DOHH2 (cell line): Measurements from ENCODE around the gene C5.
A peak's percentile ranks its signal among the peaks of the same experiment; 100 is the strongest.

Experiments
- H3F3A ChIP-seq: fragments of 200-600 bp; sonication (generic), shearing (Covaris generic); 2 replicates; pipeline ENCODE4 v1.6.0; 2016; ENCODE audit warnings: antibody characterized with exemption, mild to moderate bottlenecking; ENCODE audit not compliant: control insufficient read depth, insufficient read depth
- H3K27ac ChIP-seq: fragments of 200-600 bp; sonication (generic); 2 replicates; pipeline ENCODE4 v1.5.1; 2014; ENCODE audit warnings: low read depth, mild to moderate bottlenecking, low read length, moderate library complexity
- H3K27me3 ChIP-seq: fragments of 200-600 bp; sonication (generic); 2 replicates; pipeline ENCODE4 v1.6.1; 2014; ENCODE audit warnings: mild to moderate bottlenecking, low read length, mixed read lengths; ENCODE audit not compliant: control insufficient read depth
- H3K36me3 ChIP-seq: fragments of 200-600 bp; sonication (generic); 2 replicates; pipeline ENCODE4 v1.6.1; 2014; ENCODE audit warnings: mild to moderate bottlenecking, low read length, moderate library complexity, mixed read lengths; ENCODE audit not compliant: control insufficient read depth
- H3K4me1 ChIP-seq: fragments of 200-600 bp; sonication (generic); 2 replicates; pipeline ENCODE4 v1.6.1; 2014; ENCODE audit warnings: mild to moderate bottlenecking, low read length, mixed read lengths; ENCODE audit not compliant: control insufficient read depth
- H3K4me2 ChIP-seq: fragments of 200-600 bp; sonication (generic); 2 replicates; pipeline ENCODE4 v1.6.0; 2014; ENCODE audit warnings: mild to moderate bottlenecking, low read length, moderate library complexity
- H3K4me3 ChIP-seq: fragments of 200-600 bp; sonication (generic); 2 replicates; pipeline ENCODE4 v1.5.1; 2014; ENCODE audit warnings: mild to moderate bottlenecking, low read length, mixed read lengths
- H3K79me2 ChIP-seq: fragments of 200-600 bp; sonication (generic); 2 replicates; pipeline ENCODE4 v1.6.1; 2014; ENCODE audit warnings: mild to moderate bottlenecking, low read length, mixed read lengths; ENCODE audit not compliant: control insufficient read depth
- H3K9me2 ChIP-seq: fragments of 200-600 bp; sonication (generic); replicated peaks from 2 replicates; pipeline ENCODE4 v1.6.1; 2014; ENCODE audit warnings: mild to moderate bottlenecking, low read length, mixed read lengths; ENCODE audit not compliant: control insufficient read depth
- H3K9me3 ChIP-seq: fragments of 200-600 bp; sonication (generic); 2 replicates; pipeline ENCODE4 v1.6.1; 2014; ENCODE audit warnings: antibody characterized with exemption, low read length, mixed read lengths; ENCODE audit not compliant: control insufficient read depth, insufficient read depth
- H4K20me1 ChIP-seq: fragments of 200-600 bp; sonication (generic); 2 replicates; pipeline ENCODE4 v1.6.0; 2014; ENCODE audit warnings: low read depth, mild to moderate bottlenecking, antibody characterized with exemption, low read length, moderate library complexity; ENCODE audit not compliant: control insufficient read depth, insufficient read depth
- CTCF ChIP-seq: fragments of 200-600 bp; sonication (generic); IDR thresholded peaks from one replicate; pipeline ENCODE4 v1.5.1; 2014; ENCODE audit warnings: antibody characterized with exemption, mild to moderate bottlenecking, low read depth, low read length; ENCODE audit not compliant: poor library complexity, severe bottlenecking
- EZH2phosphoT487 ChIP-seq: fragments of 200-600 bp; sonication (generic); IDR thresholded peaks from 2 replicates; pipeline ENCODE4 v1.6.1; 2017; ENCODE audit warnings: borderline replicate concordance, mild to moderate bottlenecking, antibody characterized with exemption, low read length, moderate library complexity, mixed read lengths

The C5 gene

DNA sequence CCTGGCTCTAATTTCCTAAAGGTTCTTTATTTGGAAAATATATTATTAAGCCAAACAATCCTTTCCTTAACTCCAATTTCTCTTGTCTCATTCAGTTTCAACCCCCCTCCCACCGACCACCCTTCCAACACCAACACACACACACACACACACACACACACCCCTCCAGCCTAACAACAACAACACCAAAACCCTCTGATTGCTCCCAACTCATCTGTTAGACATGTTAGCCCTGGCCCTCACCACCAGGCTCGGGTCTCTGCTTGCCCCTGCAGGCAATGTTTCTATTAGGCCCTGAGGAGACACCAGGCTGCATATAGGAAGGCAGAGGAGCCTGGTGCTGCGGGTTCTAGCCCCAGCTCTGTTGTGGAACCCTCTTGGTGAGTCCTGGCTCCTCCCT is 105.1 kb downstream of the C5 start:
- no peak overlapping the region for H3K4me3 ChIP-seq
- no peaks in the 10 kb centered on the region for H3K9me2 ChIP-seq
- peaks cover 3% of the 10 kb centered on the region; the same call in 1 of the 2 replicates for H3F3A ChIP-seq
- no peak for TF ChIP-seq EZH2phosphoT487
- TF ChIP-seq CTCF, result no peak
- no peaks in the 10 kb centered on the region for H3K27me3 ChIP-seq
- H3K9me3 ChIP-seq, result no peaks in the 10 kb centered on the region
- peak overlapping the region; percentile 70 for H3K27ac ChIP-seq
- H3K4me2 ChIP-seq, result peak overlapping the region; percentile 40; the same call in 1 of the 2 replicates
- no peaks in the 10 kb centered on the region for H3K79me2 ChIP-seq
- H3K36me3 ChIP-seq, result no peaks in the 10 kb centered on the region
- H4K20me1 ChIP-seq, result no peaks in the 10 kb centered on the region
- peaks cover 23% of the 10 kb centered on the region for H3K4me1 ChIP-seq

- H3K27me3 ChIP-seq, result no peaks in the 10 kb centered on the region
- no peaks in the 10 kb centered on the region for H4K20me1 ChIP-seq
- peaks cover 26% of the 10 kb centered on the region for H3K4me1 ChIP-seq
- H3K9me3 ChIP-seq, result no peaks in the 10 kb centered on the region
- TF ChIP-seq CTCF (no peak), EZH2phosphoT487 (no peak)
- no peak overlapping the region; the same call in 1 of the 2 replicates for H3K4me3 ChIP-seq
- H3K27ac ChIP-seq, result peak overlapping the region; percentile 70
- peak overlapping the region; percentile 40 for H3K4me2 ChIP-seq
- no peaks in the 10 kb centered on the region for H3K9me2 ChIP-seq
- H3K36me3 ChIP-seq, result no peaks in the 10 kb centered on the region
- peaks cover 3% of the 10 kb centered on the region; the same call in 1 of the 2 replicates for H3F3A ChIP-seq
- no peaks in the 10 kb centered on the region for H3K79me2 ChIP-seq
These were observed 105.6 kb downstream of the C5 start for GRCh38 chr9:120944434-120944843.

DNA sequence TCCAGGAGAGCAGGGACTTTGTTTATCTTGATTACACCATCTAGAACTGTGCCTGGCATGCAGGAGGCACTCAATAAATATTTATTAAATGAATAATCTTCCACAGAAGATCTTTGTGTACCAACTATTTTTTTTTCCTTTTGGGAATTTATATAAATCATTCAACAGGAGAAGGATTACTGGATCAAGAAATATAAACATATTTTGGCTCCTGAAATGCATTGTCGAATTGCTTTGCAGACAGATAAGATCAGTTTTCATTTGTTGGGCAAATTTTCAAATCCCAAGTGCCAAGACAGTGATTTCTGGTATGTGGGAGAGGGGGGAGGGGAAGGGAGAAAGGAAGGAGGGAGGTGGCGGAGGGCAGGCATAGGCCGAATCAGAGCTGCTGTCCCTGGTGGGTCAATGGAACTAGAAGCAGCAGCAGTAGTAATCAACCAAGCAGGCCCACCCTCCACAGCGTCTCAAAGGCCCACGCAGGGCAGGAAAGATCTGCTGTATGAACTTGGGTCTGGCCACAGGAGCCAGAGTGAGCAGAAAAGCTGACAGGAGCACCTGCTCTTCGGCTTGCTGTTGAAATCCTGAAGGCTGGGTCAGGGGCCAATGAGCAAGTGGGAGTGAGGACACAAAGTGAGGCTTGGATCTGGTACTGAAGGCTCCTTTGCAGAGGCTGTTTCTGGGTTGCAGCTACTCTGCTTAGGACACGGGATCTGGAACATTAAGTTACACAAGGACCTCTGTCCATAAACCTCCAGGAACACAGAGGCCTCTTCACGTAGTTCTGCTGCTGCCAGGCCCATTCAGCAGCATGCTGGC is 107.7 kb downstream of the C5 start:
- H3K4me2 ChIP-seq, result no peak overlapping the region
- no peak overlapping the region for H3K4me3 ChIP-seq
- no peak overlapping the region for H3K27ac ChIP-seq
- H4K20me1 ChIP-seq, result no peaks in the 10 kb centered on the region
- no peaks in the 10 kb centered on the region for H3K36me3 ChIP-seq
- H3K4me1 ChIP-seq, result peaks cover 33% of the 10 kb centered on the region
- no peak for TF ChIP-seq CTCF
- no peak for TF ChIP-seq EZH2phosphoT487
- H3K9me2 ChIP-seq, result no peaks in the 10 kb centered on the region
- H3K27me3 ChIP-seq, result no peaks in the 10 kb centered on the region
- H3F3A ChIP-seq, result peaks cover 3% of the 10 kb centered on the region; the same call in 1 of the 2 replicates
- H3K79me2 ChIP-seq, result no peaks in the 10 kb centered on the region
- no peaks in the 10 kb centered on the region for H3K9me3 ChIP-seq
